ENCODE data around the gene WDPCP. TPM values are rescaled to one million over a fixed set of nuclear protein-coding genes. Genes with fewer than 3 reads are reported as not detected.

Gene WDPCP
- total and polyA plus RNA-seq, 2 of the 4 experiments (the other 2 are of a cell fraction), result 2.2 to 10.2 TPM

GRCh38 chr2:63506320-63506719 lies 82.0 kb downstream of the WDPCP start:
- Histone ChIP-seq H3K9me3 (ENCODE audit: control insufficient read depth, insufficient read depth, low read length) (no peaks in the 10 kb centered on the region), H2AK9ac (replicated peaks; ENCODE audit: low read depth, low read length, poor library complexity) (no peak overlapping the region), H2AK5ac (ENCODE audit: low read depth, low read length) (no peak overlapping the region), H2BK20ac (ENCODE audit: low read depth, low read length) (no peak overlapping the region), H2BK120ac (ENCODE audit: low read depth, low read length) (no peak overlapping the region), H3K27me3 (ENCODE audit: control insufficient read depth, insufficient read depth, low read length) (no peaks in the 10 kb centered on the region), H4K20me1 (ENCODE audit: insufficient read depth, low read length) (no peaks in the 10 kb centered on the region), H2AFZ (replicated peaks; ENCODE audit: low read length, poor library complexity) (no peak overlapping the region), H2BK15ac (ENCODE audit: low read depth, low read length) (no peak overlapping the region), H3K4ac (ENCODE audit: low read depth, low read length) (no peak overlapping the region), H3K79me1 (ENCODE audit: low read depth in 1 of 2, low read length in 2 of 2) (no peaks in the 10 kb centered on the region), H3K9ac (ENCODE audit: low read depth, low read length) (no peak overlapping the region), H4K5ac (ENCODE audit: low read depth, low read length) (no peak overlapping the region), H3K4me2 (ENCODE audit: low read depth, low read length) (no peak overlapping the region), H4K8ac (ENCODE audit: low read depth in 2 of 2, low read length in 2 of 2) (no peak overlapping the region), H3K27ac (ENCODE audit: insufficient read depth, low read length) (no peak overlapping the region), H3K4me3 (ENCODE audit: insufficient read depth, low read depth, low read length) (no peak overlapping the region), H3K36me3 (ENCODE audit: control insufficient read depth, insufficient read depth, low read length) (no peaks in the 10 kb centered on the region), H3K9me1 (ENCODE audit: insufficient read depth, low read length) (no peaks in the 10 kb centered on the region), H3K18ac (ENCODE audit: low read depth, low read length) (no peak overlapping the region), H3K4me1 (ENCODE audit: control insufficient read depth, insufficient read depth, low read length) (no peaks in the 10 kb centered on the region), H3K23ac (ENCODE audit: low read depth, low read length) (no peak overlapping the region), H3K56ac (ENCODE audit: extremely low read depth, insufficient read depth, low read length) (no peak overlapping the region), H3K14ac (replicated peaks; ENCODE audit: low read depth, low read length) (no peak overlapping the region), H2BK5ac (ENCODE audit: low read depth, low read length, poor library complexity, severe bottlenecking) (no peak overlapping the region), H4K91ac (ENCODE audit: insufficient read depth, low read depth, low read length) (no peak overlapping the region)
- TF ChIP-seq RCOR1 (IDR thresholded peaks at IDR 0.05; ENCODE audit: insufficient replicate concordance, low read length), result no peak
- no peak for TF ChIP-seq RFX5 (IDR thresholded peaks at IDR 0.05; ENCODE audit: low read depth, low read length)
- TF ChIP-seq SMC3 (IDR thresholded peaks at IDR 0.05; ENCODE audit: low read depth, low read length), result no peak
- TF ChIP-seq POLR2A (IDR thresholded peaks at IDR 0.05; ENCODE audit: low read depth, low read length), result no peak
- no peak for TF ChIP-seq MAZ (IDR thresholded peaks at IDR 0.05; ENCODE audit: borderline replicate concordance, low read depth, low read length)
- TF ChIP-seq ELK1 (IDR thresholded peaks at IDR 0.05; ENCODE audit: borderline replicate concordance, low read depth, low read length), result no peak
- TF ChIP-seq FOS (IDR thresholded peaks at IDR 0.05; ENCODE audit: low read depth, low read length), result no peak
- no peak for TF ChIP-seq CTCF (conservative IDR thresholded peaks at IDR 0.05; ENCODE audit: low read depth, low read length)
- no peak for TF ChIP-seq MXI1 (IDR thresholded peaks at IDR 0.05; ENCODE audit: borderline replicate concordance, low read depth, low read length)
- TF ChIP-seq CHD1 (IDR thresholded peaks at IDR 0.05; ENCODE audit: low read depth, low read length), result no peak
- no peak for TF ChIP-seq CEBPB (IDR thresholded peaks at IDR 0.05; ENCODE audit: low read depth, low read length)
- TF ChIP-seq RAD21 (IDR thresholded peaks at IDR 0.05; ENCODE audit: low read length), result no peak
- no peak for TF ChIP-seq BHLHE40 (IDR thresholded peaks at IDR 0.05; ENCODE audit: low read depth, low read length)
- no peak for TF ChIP-seq NFE2L2 (IDR thresholded peaks at IDR 0.05; ENCODE audit: low read depth, low read length)
- TF ChIP-seq USF2 (IDR thresholded peaks at IDR 0.05; ENCODE audit: low read depth, low read length), result no peak
- TF ChIP-seq MAFK (IDR thresholded peaks at IDR 0.05; ENCODE audit: low read depth, low read length), result no peak
- BruUV-seq (replicated peaks), result no TSS peak
- in situ Hi-C loops (cut with MboI; ENCODE audit: low sequenced_read_pairs), result no loop called here
- ATAC-seq (ENCODE audit: low read depth) (no peak), DNase-seq (no peak)
- ChIA-PET POLR2A (ENCODE audit: unreplicated experiment) (no interaction called here), CTCF (no interaction called here)
- 80% methylated on average over 1 of the region's 2 CpGs; no CpG with 5 or more reads in 1 of the 2 experiments for WGBS, 2 experiments (ENCODE audit: extremely low coverage in 2 of 2, insufficient read length in 1 of 2)
- intact Hi-C loops (cut with micrococcal nuclease), result no loop called here
- dilution Hi-C loops (cut with HindIII; ENCODE audit: low sequenced_read_pairs, unreplicated experiment), result no loop called here

All from IMR-90 (cell line).